ENCODE measurements around the gene NR1H3.
"Not testable (repeated sequence)": the region's sequence is repeated elsewhere in the genome, so short reads cannot be mapped to it uniquely, and the experiment has no call there.

NR1H3 gene

DNA sequence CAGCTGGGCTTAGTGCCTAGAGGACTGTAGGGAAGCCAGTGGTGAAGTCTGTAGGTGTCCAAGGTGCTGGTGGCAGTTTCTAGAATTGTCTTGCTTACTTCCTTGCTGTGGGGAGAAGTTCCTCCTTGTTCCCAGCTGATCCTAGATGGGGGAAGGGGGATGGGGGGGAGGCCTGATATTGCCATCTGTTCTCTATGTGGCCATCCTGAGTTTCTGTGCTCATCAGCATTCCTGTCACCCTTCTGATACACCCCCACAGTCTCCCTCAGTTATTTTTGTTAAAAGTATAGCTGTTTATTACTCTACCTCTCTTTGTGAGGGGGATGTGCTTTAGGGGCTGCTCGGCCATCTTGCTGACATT, 48.7 kb downstream of the NR1H3 start:
- no peak for DNase-seq (ENCODE audit: low read depth in 2 of 2)

- no peak for DNase-seq (ENCODE audit: low read depth in 2 of 2)
These were observed 50.4 kb downstream of the NR1H3 start for GRCh38 chr11:47308050-47308823.

- DNase-seq (ENCODE audit: low read depth in 2 of 2) = no peak
These were observed 57.2 kb downstream of the NR1H3 start for GRCh38 chr11:47314992-47315391.

DNA sequence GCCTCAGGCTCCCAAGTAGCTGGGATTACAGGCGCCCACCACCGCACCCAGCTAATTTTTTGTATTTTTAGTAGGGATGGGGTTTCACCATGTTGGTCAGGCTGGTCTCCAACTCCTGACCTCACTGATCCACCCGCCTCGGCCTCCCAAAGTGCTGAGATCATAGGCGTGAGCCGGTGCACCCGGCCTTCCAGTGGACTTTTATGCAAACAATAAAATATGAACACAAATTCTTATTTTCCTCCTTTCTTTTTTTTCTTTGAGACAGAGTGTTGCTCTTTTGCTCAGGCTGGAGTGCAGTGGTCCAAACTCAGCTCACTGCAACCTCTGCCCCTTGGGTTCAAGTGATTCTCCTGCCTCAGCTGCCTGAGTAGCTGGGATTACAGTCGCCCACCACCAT, 58.7 kb downstream of the NR1H3 start:
- DNase-seq (ENCODE audit: low read depth in 2 of 2) = not testable (repeated sequence)

GRCh38 chr11:47317064-47317828, 59.5 kb downstream of the NR1H3 start:
- no peak for DNase-seq (ENCODE audit: low read depth in 2 of 2)

DNA sequence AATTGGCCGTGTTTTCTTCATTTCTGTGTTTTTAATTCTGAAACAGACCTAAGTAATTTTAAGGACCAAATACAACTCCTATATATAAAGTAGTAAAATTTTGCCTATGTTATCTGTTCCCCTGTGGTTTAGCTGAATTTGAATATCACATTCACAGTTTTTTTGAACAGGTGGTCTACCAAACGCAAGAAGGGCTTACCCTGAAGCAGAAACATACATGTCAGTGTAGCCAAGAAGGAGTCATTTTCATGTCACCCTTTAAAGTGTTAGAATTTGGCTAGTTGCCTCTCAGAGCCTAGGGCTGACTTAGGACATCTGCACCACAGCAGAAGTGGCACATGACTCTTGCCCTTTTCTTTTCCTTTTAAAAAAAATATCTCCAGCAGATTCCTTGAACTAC, 60.4 kb downstream of the NR1H3 start:
- DNase-seq (ENCODE audit: low read depth in 2 of 2) = no peak
